Activated CD4-positive, alpha-beta T cell treated with anti-CD3 and anti-CD28 coated beads, Interleukin-2, amount 50 U/mL, for 48 hours (primary cell): ENCODE results near the gene SFMBT1.
A peak's percentile ranks its signal among the peaks of the same experiment; 100 is the strongest.

Experiments used
- DNase-seq, 2 experiments: peaks; one replicate each; pipeline ENCODE4 v3.0.0-alpha.2; 2020

Gene SFMBT1

DNA sequence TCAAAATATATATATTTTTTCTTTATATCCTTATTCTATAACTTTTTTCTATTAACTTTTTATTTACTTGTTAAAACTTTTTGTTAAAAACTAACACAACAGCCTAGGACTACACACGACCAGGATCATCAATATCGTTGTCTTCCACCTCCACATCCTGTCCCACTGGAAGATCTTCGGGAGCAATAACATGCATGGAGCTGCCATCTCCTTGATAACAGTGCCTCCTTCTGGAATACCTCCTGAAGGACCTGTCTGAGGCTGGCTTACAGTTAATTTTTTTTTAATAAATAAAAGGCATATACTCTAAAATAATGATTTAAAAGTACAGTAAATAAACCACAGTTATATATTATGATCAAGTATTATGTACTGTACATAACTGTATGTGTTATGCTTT is 58.9 kb downstream of the SFMBT1 start:
- DNase-seq = no peak

DNA sequence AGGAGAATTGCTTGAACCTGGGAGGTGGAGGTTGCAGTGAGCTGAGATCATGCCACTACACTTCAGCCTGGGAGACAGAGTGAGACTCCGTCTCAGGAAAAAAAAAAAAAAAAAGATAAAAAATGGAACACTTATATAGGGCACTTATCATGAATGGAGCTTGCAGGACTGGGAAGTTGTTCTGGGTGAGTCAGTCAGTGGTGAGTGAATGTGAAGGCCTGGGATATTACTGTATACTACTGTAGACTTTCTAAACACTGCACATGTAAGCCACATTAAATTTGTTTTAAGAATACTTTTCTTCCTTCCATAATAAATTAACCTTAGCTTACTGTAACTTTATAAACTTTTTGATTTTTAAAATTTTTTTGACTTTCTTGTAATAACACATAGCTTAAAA is 59.8 kb downstream of the SFMBT1 start:
- no peak for DNase-seq

DNA sequence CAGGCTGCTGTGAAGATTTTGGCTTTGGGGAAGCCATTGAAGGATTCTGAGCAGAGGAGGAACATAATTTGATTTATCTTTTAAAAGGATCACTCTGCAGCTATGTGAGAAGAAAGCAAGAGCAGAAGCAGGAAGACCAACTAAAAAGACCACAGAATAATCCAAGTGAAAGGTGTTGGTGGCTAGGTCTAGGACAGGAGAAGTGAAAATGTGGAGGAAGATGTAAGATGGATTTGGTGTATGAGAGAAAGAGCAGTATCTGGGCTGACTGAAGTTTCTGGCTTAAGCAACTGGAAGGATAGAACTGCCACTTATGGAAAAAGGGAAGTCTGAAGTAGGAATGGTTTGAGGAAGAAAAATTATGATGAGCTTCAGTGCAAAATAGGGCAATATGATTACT is 62.0 kb downstream of the SFMBT1 start:
- no peak for DNase-seq

GRCh38 chr3:52983336-52983807 is 62.5 kb downstream of the SFMBT1 start:
- DNase-seq = peak; percentile 58 to 74

DNA sequence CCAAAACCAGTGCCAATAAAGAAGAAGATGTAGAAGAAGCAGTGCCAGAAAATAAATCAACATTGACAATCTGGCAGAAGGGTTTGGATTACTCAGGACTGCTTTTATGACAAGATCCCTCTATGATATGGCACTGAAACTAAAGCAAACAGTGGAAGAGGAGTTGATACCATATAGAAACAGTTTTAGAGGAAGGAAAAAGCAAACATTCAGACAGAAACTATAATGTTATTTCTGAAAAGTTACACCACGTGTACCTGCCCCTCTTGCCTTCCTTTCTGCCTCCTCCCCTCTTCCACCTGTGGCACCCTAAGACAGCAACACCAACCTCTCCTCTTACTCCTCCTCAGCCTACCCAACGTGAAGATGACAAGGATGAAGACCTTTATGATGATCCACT is 63.0 kb downstream of the SFMBT1 start:
- DNase-seq = peak in 1 of 2 experiments; percentile 12

GRCh38 chr3:52979190-52979983 is 66.5 kb downstream of the SFMBT1 start:
- DNase-seq = no peak

DNA sequence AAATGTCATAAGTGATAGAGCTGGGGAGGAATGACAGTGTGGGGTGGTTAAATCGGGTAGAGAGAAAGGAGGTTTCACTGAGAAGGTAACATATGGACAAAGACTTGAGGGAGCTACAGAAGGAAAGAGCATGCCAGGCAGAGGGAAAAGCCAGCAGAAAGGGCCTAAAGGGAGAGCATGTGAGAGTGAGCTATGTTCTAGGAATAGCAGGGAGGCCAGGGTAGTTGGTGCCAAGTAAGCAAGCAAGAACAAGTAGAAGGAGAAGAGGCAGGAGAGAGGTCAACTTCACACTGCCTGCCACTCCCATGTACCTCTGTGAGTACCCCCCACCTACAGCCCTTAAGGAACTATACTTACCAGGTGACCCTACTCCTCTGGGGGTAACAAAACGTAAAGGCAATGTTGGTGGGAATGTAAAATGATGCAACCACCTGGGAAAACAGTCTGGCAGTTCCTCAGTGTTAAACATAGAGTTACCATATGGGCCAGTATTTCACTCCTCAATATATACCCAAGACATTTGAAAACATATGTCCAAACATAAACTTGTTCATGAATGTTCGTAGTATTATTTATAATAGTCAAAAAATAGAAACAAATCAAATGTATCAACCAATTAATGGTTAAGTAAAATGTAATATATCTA is 67.6 kb downstream of the SFMBT1 start:
- no peak for DNase-seq

DNA sequence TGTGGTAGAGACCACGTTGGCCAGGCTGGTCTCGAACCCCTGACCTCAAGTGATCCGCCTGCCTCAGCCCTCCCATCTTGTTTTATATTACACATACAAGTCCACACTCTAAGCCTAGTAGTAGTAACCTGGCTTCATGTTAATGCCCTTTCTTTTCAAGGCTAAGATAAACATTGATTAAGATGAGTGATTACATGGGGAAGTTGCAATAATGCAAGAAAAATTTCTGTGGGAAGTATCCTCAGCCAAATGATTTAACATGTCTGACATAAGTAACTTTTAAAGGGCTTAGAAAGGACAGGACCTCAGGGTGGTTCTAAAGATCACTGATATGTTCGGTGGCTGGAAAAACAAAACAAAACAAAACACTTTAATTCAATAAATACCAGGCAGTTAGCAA is 72.1 kb downstream of the SFMBT1 start:
- DNase-seq = no peak

DNA sequence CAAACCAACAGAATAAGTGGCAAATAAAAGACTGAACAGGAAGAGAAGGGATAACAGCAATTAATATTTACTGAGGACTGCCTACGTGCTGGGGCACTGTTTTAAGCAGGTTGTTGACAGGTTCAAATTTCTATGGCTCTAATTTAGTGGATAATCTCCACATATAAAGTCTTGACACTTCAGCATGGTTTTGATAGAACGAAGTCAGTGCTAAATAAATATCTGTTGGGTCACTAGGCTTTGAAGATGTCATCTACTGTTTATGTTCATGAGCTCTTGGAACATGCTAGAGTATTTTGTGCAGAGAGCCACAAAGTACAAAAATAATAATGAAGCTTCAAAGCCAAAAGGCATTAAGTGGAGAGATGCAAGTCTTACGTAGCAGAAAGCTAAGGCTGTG is 74.0 kb downstream of the SFMBT1 start:
- no peak for DNase-seq

- DNase-seq = no peak
These were observed 78.5 kb downstream of the SFMBT1 start for GRCh38 chr3:52967398-52967797.

DNA sequence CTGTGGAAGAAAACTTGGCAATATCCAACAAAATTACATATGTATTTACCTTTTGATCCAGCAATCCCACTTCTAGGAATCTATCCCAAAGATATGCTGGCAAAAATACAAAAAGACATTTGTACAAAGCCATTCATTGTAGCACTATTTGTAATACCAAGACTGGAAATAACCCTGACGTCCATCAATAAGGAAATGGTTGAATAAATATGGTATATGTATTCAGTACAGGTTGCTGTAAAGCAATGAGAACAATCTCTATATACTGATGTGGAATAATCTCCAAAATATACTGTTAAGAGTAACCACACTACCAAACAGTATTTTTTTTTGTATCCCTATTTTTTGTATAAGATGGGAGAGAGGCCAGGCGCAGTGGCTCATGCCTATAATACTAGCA is 83.7 kb downstream of the SFMBT1 start:
- DNase-seq = no peak

DNA sequence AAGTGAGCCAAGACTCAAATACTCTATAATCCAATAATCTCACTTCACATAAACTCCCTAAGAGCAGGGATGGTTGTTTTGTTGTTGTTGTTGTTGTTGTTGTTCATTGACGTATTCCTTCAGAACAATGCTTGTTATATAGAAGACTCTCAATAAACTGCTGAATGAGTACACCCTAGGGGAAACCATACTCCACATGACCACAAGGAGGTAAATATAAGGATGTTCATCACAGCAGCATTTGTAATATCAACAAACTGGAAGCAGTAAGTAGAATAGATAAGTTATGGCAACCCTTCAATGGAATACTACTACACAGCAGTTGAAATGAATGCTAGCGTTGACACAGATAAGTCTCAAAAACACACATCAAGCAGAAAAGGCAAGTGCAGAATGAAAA is 86.1 kb downstream of the SFMBT1 start:
- no peak for DNase-seq

GRCh38 chr3:52939600-52939999 is 106.3 kb downstream of the SFMBT1 start:
- no peak for DNase-seq

- peak; percentile 45 to 58 for DNase-seq
These were observed 111.0 kb downstream of the SFMBT1 start for GRCh38 chr3:52934630-52935530.

DNA sequence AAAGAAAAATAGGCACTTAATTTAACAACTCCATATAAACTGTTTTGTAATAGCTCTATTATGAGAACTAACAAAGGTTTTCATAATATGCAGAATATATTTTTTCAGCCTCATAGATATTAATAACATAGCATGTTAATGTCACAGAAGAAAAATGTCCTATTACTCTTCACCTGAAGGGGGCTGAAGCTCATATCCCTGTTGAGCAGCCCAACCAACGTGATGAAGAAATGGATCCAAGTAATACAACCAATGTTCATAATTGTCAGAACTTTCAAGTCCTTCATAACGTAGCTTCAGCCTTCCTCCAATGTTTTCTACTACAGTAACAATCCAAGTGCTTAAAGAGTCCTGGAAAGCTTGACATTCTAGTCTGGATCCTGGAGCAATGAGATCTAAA is 114.0 kb downstream of the SFMBT1 start:
- no peak for DNase-seq

DNA sequence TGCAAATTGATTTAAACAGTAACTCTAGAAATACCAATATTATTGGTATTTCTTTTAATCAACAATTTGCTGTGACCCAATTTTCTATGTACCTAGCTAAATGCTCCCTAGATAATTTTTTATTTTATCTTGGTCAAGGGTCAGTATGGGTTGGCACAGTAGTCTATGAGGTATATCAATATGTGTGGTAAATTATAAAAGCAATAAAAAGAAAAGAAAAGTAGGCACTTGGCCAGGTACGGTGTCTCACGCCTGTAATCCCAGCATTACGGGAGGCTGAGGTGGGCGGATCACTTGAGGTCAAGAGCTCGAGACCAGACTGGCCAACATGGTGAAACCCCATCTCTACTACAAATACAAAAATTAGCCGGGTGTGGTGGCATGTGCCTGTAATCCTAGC is 114.5 kb downstream of the SFMBT1 start:
- DNase-seq = no peak

- DNase-seq = no peak
These were observed 115.1 kb downstream of the SFMBT1 start for GRCh38 chr3:52930748-52931147.

GRCh38 chr3:52926554-52926953 is 119.3 kb downstream of the SFMBT1 start:
- no peak for DNase-seq

DNA sequence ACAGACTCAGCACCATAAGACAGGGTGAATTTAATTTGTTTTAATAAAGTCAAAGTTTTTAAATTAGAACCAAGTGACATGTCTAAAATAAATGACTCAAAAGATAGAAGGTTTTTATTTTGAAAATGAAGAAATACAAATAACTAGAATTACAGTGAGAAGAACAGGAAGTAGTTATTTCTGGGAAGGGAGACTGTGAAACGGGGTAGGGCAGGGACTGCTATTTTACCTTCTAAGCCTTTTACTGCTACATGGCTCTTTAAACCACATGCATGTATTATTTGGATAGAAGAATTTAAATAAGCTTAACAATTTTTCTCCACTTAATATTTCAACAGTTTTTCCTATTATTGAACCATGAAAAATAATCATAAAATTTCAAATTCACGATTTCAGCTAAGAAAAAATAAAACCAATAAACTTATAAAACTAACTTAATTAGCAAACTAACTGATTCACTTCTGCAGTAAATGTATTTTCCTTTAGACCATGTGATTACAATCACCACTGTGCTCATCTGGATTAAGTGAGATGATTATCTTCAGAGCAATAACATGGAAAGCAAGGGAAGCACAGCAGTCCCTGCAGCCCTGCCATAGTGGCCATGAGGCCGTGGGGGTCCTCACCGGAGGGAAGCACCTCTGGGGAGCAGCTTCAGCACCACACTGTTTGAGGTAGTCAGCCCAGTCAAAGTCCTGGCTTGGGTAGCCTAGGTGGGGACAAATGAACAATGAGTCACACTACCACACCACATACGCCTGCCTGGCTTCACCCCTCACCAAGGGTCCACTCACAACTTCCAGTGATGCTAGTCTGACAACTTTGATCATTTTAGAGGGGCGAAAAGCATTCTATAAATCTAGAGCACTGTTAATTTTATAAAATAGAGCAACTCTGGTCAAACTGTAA is 120.2 kb downstream of the SFMBT1 start:
- no peak for DNase-seq

DNA sequence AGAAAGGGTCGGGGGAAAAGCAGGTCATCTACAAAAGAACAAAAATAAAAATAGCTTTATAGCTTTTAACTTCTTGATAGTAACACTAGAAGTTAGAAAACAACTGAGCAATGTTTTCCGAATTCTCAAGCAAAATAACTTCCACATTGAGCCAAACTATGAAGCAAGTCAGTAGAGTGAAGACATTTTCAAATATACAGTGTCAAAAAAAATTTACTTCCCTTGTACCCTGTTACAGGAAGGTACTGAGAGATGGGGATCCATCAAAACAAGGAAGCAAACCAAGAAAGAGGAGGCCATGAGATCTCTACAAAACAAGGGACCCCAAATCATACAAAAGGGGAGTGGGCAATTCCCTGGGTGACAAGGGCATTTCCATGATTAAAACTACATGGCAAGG is 121.9 kb downstream of the SFMBT1 start:
- no peak for DNase-seq

DNA sequence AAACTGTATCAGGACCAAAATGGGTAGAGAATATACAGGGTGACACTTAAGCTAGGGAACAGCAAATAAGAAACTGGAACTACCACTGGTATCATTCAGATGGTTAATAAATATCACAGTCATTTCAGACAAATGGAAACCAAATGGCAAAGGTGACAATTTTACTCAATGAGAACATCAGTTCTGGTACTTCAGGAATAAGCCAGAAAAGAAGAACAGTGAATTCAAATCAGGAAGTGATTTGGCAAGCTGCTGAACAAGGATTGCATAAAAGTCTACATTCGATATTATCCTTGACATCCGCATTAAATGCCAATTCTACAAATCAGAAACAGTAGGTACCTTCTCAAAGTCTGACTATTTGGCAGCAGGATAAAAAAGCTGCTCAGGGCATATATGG is 125.0 kb downstream of the SFMBT1 start:
- no peak for DNase-seq

DNA sequence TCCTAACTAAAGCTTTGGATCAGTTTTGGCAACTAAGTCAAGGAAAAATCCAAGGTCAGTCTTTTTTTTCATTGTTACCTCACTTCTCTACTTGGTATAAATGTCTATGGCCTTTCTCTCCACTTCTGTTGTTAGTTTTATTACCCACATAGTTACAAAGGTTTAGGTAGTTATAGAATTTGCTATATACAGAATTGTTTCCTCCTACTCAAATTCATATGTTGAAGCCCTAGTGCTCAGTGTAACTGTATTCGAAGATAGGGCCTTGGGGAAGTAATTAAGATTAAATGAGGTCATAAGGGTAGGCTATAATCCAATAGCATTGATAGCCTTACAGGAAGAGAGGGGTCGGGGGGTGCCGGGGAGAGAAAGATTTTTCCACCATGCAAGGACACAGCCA is 128.8 kb downstream of the SFMBT1 start:
- no peak for DNase-seq
